ENCODE measurements around the gene COPB1.

COPB1 gene

DNA sequence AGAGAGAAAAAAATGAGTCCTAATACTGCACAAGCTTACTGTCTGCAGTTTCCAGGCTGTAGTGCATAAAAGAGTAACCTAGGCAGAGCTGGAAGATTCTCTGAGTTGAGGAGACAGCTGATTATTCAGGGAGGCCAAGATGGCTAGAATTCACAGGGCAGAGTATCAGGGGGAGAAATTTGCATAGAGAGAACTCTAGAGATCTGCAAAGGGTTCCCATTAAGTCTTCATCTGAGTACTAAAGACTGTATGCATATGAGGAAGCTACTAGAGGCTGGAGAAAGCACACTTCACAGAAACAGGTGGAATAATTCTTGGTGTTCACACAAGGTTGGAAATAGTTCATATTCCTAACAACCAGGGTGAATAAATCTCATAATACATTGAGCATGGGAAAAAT, 74.0 kb downstream of the COPB1 start:
- no peak for DNase-seq (ENCODE audit: low spot score)

- DNase-seq (ENCODE audit: low spot score): no peak
Measured at GRCh38 chr11:14424096-14424495, 75.5 kb downstream of the COPB1 start.

GRCh38 chr11:14423633-14424032, 76.0 kb downstream of the COPB1 start:
- no peak for DNase-seq (ENCODE audit: low spot score)

GRCh38 chr11:14422814-14423182, 76.8 kb downstream of the COPB1 start:
- no peak for DNase-seq (ENCODE audit: low spot score)

GRCh38 chr11:14422052-14422813, 77.4 kb downstream of the COPB1 start:
- no peak for DNase-seq (ENCODE audit: low spot score)

DNA sequence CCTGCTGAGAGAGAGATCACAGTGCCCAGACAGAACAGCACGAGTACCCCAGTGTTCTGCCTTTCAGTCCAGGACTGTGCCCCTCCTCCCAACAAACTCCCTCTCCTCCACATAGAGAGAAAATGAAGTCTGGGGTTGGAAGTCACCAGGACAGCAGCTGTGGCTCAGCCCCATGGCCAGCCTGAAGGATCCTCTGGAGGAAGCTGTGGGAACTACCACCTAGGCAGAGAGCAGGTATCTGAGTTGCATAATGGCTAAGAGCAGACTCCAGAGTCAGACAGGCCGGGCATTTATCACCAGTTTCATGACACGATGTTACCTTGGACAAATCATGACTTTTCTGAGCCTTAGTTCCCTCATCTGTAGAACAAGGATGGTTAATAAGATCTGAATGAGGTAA, 79.4 kb downstream of the COPB1 start:
- no peak for DNase-seq (ENCODE audit: low spot score)

DNA sequence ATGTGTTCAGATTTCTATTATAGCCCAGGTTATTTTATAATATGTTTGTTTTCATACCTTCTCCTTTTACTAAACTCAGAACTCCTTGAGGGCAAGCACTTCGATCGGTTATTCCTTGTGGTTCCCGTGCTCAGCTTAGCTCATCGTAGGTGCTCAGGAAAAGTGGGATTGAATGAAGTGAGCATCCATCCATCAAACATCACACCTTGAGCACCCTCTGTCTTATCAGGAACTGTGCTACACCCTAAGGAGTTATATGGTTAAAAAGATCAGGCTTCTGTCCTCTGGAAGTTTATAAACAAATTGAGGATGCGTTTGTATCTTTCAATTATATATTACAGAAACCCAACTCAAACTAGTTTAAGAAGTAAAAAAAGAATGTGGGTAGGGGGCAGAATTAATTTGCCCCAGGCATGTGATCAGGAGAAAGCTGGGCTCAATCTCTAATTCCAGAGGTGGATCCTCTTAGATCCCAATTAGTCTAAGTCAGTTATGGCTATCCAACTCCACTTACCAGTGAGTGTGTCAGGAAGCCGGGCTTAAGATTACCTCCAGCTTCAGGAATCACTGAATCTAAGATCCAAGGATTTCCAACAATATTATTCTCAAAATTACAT, 80.7 kb downstream of the COPB1 start:
- DNase-seq (ENCODE audit: low spot score): no peak

- DNase-seq (ENCODE audit: low spot score): no peak
Measured at GRCh38 chr11:14417617-14418374, 81.8 kb downstream of the COPB1 start.

GRCh38 chr11:14417186-14417585, 82.4 kb downstream of the COPB1 start:
- DNase-seq (ENCODE audit: low spot score): no peak

DNA sequence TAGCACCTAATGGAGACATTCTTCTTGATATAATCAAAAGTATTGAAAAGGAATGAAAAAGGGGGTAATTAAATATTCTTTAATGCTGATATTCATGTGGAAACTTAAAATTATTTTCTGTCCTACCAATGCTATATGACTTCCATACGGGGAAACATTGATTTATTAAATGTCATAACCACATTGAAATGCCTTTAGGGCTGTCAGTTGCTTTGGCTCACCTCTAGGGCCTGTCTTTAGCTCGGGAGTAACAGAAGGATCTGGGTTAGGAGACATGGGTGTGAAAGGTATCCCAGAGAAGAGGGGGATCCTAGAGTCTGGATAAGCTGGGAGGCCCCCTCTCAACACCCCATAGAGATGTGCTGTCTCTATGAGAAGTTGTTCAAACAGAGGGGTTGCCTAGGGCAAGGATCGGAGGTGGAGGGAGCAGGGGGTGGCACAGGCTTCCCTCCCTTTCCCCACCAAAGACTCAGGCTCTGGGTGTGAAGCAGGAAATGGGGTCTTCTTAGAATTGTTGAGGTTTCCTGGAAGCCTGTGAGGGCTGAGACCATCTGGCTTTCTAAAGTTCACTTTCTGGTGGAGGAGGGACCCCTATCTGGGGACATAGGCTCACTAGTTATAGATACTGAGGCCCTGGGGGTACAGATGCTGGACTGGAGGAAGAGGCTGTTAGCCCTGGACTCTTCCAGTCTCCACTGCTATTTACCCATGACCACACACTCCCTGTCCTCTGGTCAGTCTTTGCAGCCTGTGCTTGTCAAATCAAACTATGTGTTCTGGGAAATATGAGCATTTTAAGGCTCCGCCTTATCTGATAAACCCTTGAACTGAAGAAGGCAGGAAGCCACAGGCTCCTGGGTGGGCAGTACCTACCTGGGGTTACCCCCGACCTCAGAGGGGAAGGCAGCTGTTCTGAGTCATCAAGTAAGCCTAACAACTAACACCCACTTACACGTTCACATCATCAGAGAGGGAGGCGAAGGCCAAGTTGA, 84.8 kb downstream of the COPB1 start:
- no peak for DNase-seq (ENCODE audit: low spot score)

GRCh38 chr11:14413307-14414069, 86.1 kb downstream of the COPB1 start:
- DNase-seq (ENCODE audit: low spot score): no peak

GRCh38 chr11:14411818-14412217, 87.8 kb downstream of the COPB1 start:
- DNase-seq (ENCODE audit: low spot score): no peak

GRCh38 chr11:14409891-14410290, 89.7 kb downstream of the COPB1 start:
- no peak for DNase-seq (ENCODE audit: low spot score)

GRCh38 chr11:14408612-14409011, 91.0 kb downstream of the COPB1 start:
- DNase-seq (ENCODE audit: low spot score): no peak
